Thyroid gland (tissue), 4 donors: ENCODE results near the gene SHMT2.

Experiments
- CTCF ChIP-seq, 6 experiments: fragments of 200-600 bp in 3 of 6; fragments of 450-650 bp in 3 of 6; sonication (generic) in 3 of 6; IDR thresholded peaks; one replicate each; pipeline ENCODE4 v1.5.1; 2016 to 2019; ENCODE audit warnings: antibody characterized with exemption in 6 of 6, mild to moderate bottlenecking in 2 of 6, inconsistent platforms in 1 of 6, moderate library complexity in 1 of 6
- POLR2A ChIP-seq, 2 donors: fragments of 450-650 bp; IDR thresholded peaks; one replicate each; pipeline ENCODE4 v1.6.1; 2017; ENCODE audit warnings: antibody characterized with exemption in 2 of 2, mild to moderate bottlenecking in 2 of 2, moderate library complexity in 1 of 2

DNA sequence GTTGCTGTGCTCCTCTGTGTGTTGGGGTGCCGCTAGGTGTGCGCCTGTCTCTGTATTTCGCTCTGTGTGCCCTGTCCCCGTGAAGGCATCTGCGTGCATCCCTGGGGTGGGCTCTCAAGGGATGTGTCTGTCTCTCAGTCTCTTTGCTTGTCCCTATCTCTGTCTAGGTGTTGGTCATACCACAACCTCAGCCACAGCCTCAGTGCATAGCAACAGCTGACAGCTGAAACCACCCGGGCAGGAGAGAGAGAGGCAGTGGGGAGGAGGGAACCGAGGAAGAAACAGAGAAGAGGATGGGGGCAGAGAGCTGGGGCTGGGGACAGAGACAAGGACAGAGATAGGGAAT, 13.9 kb upstream of the SHMT2 start:
- no peak for TF ChIP-seq CTCF (IDR thresholded peaks at IDR 0.05)
- TF ChIP-seq POLR2A (IDR thresholded peaks at IDR 0.05): no peak
